PC-3 (cell line): ENCODE results near the gene TMOD2.

Experiments used
- CTCF ChIP-seq: fragments of 300-600 bp; sonication (generic); conservative IDR thresholded peaks from 2 replicates; pipeline ENCODE4 v1.5.1; 2017; ENCODE audit warnings: antibody characterized with exemption, low read depth, mild to moderate bottlenecking, low read length
- EZH2 ChIP-seq: fragments of 300-600 bp; sonication (generic); IDR thresholded peaks from one replicate; pipeline ENCODE4 v1.6.1; 2017; ENCODE audit warnings: antibody characterized with exemption, mild to moderate bottlenecking, low read length; ENCODE audit not compliant: unreplicated experiment
- EZH2phosphoT487 ChIP-seq: fragments of 300-600 bp; sonication (generic); IDR thresholded peaks from 2 replicates; pipeline ENCODE4 v1.6.1; 2018; ENCODE audit warnings: mild to moderate bottlenecking, antibody characterized with exemption, low read length, borderline replicate concordance

GRCh38 chr15:51848811-51849210, 97.4 kb downstream of the TMOD2 start:
- no peak for TF ChIP-seq CTCF
- TF ChIP-seq EZH2, result no peak
- no peak for TF ChIP-seq EZH2phosphoT487
